Left ventricle myocardium inferior (tissue), 1 donor: ENCODE results near the gene CFAP69. TPM values are rescaled to one million over a fixed set of nuclear protein-coding genes. Genes with fewer than 3 reads are reported as not detected.
"Not testable (repeated sequence)": the region's sequence is repeated elsewhere in the genome, so short reads cannot be mapped to it uniquely, and the experiment has no call there.

Experiments
- DNase-seq: peaks from one replicate; pipeline ENCODE4 v3.0.0-alpha.2; 2020
- H3K27ac ChIP-seq: fragments of 200-600 bp; replicated peaks from 2 replicates; pipeline ENCODE4 v1.8.0; 2021
- H3K27me3 ChIP-seq: fragments of 200-600 bp; 2 replicates; pipeline ENCODE4 v1.8.0; 2021; ENCODE audit warnings: low read depth
- H3K36me3 ChIP-seq: fragments of 200-600 bp; 2 replicates; pipeline ENCODE4 v1.8.0; 2021
- H3K4me1 ChIP-seq: fragments of 200-600 bp; 2 replicates; pipeline ENCODE4 v1.8.0; 2021
- H3K4me3 ChIP-seq: fragments of 200-600 bp; 2 replicates; pipeline ENCODE4 v1.8.0; 2021; ENCODE audit warnings: mild to moderate bottlenecking, moderate library complexity
- H3K9me3 ChIP-seq: fragments of 200-600 bp; replicated peaks from 2 replicates; pipeline ENCODE4 v1.8.0; 2021
- CTCF ChIP-seq: fragments of 200-600 bp; IDR thresholded peaks from 2 replicates; pipeline ENCODE4 v1.8.0; 2021; ENCODE audit warnings: antibody characterized with exemption, mild to moderate bottlenecking, borderline replicate concordance
- intact Hi-C: fragments of 100-400 bp; cut with micrococcal nuclease; formaldehyde crosslinking; loops from one replicate; pipeline ENCODE4 v1.11.0; 2022
- total RNA-seq: library from RNA; stranded (reverse); fragmentation: NEBNext Ultra II Directional; extraction: Animal tissue kit (Norgen Biotek cat#: 25700); gene quantifications from one replicate; pipeline ENCODE4 v1.2.1, GENCODE V29; 2021
- donor health status: DM: no; HTN: yes; CAD: no; lungs with severe emphysema.

CFAP69 gene
- total RNA-seq, 1 donor from 2014 or later: 3.8 TPM

DNA sequence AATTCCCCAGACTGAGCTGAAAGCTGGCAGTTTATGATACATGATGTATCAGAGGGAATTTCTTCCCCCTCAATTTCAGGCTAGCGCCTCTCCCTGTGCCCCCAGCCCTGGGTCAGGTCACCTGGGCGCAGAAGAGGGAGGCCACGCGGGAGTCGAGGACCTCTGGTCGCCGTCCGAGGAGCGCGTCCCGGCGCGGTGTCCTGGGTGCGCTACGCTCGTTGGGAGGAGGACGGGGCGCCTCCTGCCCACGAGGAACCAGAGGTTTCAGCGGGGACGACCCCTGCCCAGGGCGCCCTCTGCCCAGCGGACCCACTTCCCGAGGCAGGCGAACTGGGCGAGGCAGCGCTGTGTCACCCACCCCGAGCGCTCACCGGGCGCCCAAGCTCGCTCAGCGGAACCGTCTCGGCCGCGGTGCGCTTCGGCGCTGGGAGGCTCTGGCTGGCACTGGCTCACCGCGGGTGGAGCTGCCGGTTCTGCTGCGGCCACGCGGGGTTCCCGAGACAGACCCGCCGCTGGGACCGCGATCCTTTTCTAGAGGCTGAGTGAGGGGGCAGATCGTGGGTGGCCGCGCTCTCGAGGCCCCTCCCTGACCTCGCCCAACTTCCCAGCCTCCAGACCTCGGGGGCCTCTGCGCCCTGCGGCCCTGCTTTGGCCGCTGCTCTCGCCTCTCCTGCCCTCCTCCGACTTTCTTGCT, 76.0 kb downstream of the CFAP69 start, which contains the start of gene FAM237B:
TSS of gene FAM237B (minus strand) at position 504 of the 694 bp plus-strand sequence. CDS start 1,556 bp downstream, outside the sequence.
- no peak for DNase-seq
- H3K4me3 ChIP-seq: peak within 1 kb of the TSS; percentile 57
- intact Hi-C loops: no loop called here

DNA sequence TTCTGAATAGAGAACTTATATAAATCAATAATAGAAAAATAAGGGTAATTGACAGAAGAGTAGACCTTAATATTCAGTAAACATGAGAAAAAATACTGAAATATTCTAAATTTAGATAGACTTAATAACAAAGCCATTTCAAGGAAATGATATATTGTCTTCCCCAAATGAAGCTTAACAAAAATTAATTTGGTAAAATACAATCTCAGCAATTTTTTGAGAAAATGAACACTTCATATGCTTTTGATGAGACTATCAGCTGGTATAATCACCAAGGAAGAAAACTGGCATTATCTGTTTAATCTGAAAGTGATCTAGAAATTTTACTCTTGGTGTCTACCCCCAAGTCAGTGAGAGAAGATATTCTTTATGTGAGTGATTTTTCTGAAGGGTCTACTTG, 77.9 kb downstream of the CFAP69 start:
- Histone ChIP-seq H3K27me3 (peaks cover 85% of the 10 kb centered on the region), H3K9me3 (no peaks in the 10 kb centered on the region), H3K36me3 (no peaks in the 10 kb centered on the region), H3K4me3 (no peak overlapping the region), H3K4me1 (peaks cover 9% of the 10 kb centered on the region), H3K27ac (no peak overlapping the region)
- no peak for TF ChIP-seq CTCF
- intact Hi-C loops: no loop called here
- no peak for DNase-seq

More for the DNA sequence above, 76.0 kb downstream of the CFAP69 start, which contains the start of gene FAM237B:
- H3K36me3 ChIP-seq: no peaks in the 10 kb centered on the region
- peaks cover 85% of the 10 kb centered on the region for H3K27me3 ChIP-seq
- peaks cover 9% of the 10 kb centered on the region for H3K4me1 ChIP-seq
- TF ChIP-seq CTCF: no peak
- no peak within 1 kb of the TSS for H3K27ac ChIP-seq
- no peaks in the 10 kb centered on the region for H3K9me3 ChIP-seq

- Histone ChIP-seq H3K27ac (no peak overlapping the region), H3K36me3 (no peaks in the 10 kb centered on the region)
- intact Hi-C loops: no loop called here
Observed at GRCh38 chr7:90326500-90326899, 81.5 kb downstream of the CFAP69 start.

DNA sequence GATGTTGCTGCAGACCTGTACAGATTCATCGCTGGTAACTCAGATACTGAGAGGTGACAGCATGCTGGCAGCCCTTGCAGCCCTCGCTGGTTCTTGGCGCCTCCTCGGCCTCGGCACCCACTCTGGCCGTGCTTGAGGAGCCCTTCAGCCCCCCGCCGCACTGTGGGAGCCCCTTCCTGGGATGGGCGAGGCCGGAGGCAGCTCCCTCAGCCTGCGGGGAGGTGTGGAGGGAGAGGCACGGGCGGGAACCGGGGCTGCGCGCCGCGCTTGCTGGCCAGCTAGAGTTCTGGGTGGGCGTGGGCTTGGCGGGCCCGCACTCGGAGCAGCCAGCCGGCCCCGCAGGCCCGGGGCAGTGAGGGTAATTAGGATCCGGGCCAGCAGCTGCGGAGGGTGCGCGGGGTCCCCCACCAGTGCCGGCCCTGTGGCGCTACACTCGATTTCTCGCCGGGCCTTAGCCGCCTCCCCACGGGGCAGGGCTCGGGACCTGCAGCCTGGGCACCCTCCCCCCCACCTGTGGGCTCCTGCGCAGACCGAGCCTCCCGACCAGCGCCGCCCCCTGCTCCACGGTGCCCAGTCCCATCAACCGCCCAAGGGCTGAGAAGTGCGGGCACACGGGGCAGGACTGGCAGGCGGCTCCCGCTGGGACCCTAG, 89.3 kb downstream of the CFAP69 start:
- Histone ChIP-seq H3K27me3 (peaks cover 17% of the 10 kb centered on the region), H3K9me3 (peaks cover 4% of the 10 kb centered on the region), H3K27ac (no peak overlapping the region), H3K36me3 (no peaks in the 10 kb centered on the region), H3K4me1 (no peaks in the 10 kb centered on the region), H3K4me3 (no peak overlapping the region)
- DNase-seq: no peak
- no peak for TF ChIP-seq CTCF
- intact Hi-C loops: no loop called here

More at GRCh38 chr7:90326500-90326899, 81.5 kb downstream of the CFAP69 start:
- TF ChIP-seq CTCF: no peak
- Histone ChIP-seq H3K4me1 (no peaks in the 10 kb centered on the region), H3K9me3 (no peaks in the 10 kb centered on the region), H3K27me3 (peaks cover 56% of the 10 kb centered on the region), H3K4me3 (no peak overlapping the region)
- no peak for DNase-seq

DNA sequence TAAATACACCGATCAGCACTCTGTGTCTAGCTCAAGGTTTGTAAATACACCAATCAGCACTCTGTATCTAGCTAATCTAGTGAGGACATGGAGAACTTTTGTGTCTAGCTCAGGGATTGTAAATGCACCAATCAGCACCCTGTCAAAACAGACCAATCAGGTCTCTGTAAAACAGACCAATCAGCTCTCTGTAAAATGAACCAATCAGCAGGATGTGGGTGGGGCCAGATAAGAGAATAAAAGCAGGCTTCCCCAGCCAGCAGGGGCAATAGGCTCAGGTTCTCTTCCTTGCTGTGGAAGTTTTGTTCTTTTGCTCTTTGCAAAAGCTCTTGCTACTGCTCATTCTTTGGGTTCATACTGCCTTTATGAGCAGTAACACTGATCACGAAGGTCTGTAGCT, 90.0 kb downstream of the CFAP69 start:
- H3K9me3 ChIP-seq, DNase-seq, intact Hi-C loops, H3K4me1 ChIP-seq, H3K36me3 ChIP-seq, H3K4me3 ChIP-seq, H3K27ac ChIP-seq: not testable (repeated sequence)
- peaks cover 16% of the 10 kb centered on the region for H3K27me3 ChIP-seq

DNA sequence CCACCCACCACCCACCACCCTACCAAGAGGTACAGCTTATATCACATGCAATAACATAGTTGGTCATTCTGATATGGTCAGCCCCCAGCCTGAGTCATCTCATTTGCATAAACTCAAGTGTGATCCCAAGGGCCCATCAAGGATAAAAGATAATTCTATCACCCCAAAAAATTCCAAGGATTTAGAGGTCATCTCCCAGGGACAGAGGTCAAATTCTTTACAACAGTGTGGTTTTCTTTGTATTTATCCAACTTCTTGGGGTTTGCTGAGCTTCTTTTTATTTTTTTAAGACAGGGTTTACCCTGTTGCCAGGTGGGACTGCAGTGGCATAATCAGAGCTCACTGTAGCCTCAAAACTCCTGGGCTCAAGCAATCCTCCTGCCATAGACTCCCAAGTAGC, 92.1 kb downstream of the CFAP69 start:
- peaks cover 4% of the 10 kb centered on the region for H3K9me3 ChIP-seq
- H3K27ac ChIP-seq: no peak overlapping the region
- no peak for TF ChIP-seq CTCF
- H3K4me3 ChIP-seq: no peak overlapping the region
- H3K36me3 ChIP-seq: no peaks in the 10 kb centered on the region
- intact Hi-C loops: no loop called here
- no peak for DNase-seq
- H3K27me3 ChIP-seq: peaks cover 11% of the 10 kb centered on the region
- H3K4me1 ChIP-seq: no peaks in the 10 kb centered on the region
